IPS-NIHi11 (cell line): ENCODE measurements around the gene NR2F1-AS1.
"Not testable (repeated sequence)": the region's sequence is repeated elsewhere in the genome, so short reads cannot be mapped to it uniquely, and the experiment has no call there.

Experiments used
- DNase-seq: peaks from one replicate; pipeline ENCODE4 v3.0.0; 2012; ENCODE audit warnings: mixed read lengths, low spot score

NR2F1-AS1 gene

DNA sequence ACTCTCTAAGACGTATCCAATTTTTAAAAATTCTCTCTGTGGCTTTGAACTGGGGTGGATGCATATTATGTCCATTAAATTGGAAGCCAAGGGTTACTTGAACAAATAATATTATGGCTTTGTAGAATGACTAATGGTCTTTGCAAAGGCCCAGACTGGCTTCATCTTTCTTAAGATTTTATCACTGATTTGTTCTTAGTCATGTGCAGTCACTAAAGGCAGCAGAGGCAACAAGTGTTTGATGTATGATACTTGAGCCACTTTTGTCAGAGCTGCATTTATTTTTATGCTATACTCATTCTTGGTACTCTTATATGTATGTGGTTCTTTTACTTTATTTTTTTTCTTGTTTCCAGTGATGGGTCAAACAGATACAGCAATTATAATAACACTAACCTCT lies 152.2 kb downstream of the NR2F1-AS1 start:
- no peak for DNase-seq

DNA sequence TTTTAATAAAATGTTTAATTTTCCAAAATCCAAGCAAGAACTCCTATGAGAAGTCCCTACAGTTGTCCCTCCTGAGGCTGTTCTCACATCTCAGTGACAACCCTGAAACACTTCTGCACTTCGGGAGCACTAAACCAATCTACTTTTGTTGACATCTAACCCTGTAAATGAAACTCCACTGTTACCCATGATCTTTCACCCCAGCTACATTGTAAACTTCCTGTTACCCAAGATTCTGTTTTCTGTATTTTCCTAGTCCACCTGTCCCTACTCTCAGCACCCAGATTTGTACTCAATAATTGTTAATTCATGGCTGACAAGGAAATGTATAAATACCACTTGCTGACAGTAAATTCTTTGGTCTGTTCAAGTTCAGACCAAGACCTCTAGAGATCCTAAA lies 153.7 kb downstream of the NR2F1-AS1 start:
- no peak for DNase-seq

DNA sequence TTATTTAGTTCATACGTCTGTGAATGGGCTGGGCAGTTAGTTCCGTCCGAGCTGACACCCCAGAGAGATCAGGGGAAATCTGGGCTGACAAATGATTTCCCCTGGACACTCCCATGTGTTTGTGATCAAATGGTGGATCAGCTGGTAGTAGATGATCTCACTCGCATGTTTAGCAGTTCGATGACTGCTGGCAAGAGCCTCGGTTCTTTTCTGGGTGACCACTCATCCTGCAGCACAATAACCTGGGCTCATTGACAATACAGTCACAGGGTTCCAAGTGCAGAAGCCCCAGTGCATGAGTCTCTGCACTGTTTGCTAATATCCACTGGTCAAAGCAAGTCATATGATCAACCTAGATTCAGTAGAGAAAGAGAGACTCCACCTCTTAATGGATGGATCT lies 155.9 kb downstream of the NR2F1-AS1 start:
- no peak for DNase-seq

DNA sequence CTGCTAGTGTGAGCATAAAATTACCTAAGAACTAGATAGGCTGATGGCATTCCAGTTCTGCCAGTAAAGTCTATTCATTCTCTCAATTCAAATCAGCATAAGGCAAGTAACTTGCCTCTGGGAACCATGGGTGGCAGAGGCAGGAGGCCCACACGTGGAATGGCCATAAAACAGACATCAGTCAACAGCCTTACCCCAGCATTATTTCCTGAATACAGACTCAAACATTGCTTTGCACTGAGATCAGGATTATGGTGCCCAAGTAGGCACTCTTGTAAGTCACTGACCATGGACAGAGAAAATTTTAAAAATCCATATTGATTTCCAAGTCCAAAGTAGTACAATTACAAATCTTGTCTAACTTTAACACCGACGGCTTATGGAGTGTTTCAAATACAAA lies 157.7 kb downstream of the NR2F1-AS1 start:
- DNase-seq = no peak

DNA sequence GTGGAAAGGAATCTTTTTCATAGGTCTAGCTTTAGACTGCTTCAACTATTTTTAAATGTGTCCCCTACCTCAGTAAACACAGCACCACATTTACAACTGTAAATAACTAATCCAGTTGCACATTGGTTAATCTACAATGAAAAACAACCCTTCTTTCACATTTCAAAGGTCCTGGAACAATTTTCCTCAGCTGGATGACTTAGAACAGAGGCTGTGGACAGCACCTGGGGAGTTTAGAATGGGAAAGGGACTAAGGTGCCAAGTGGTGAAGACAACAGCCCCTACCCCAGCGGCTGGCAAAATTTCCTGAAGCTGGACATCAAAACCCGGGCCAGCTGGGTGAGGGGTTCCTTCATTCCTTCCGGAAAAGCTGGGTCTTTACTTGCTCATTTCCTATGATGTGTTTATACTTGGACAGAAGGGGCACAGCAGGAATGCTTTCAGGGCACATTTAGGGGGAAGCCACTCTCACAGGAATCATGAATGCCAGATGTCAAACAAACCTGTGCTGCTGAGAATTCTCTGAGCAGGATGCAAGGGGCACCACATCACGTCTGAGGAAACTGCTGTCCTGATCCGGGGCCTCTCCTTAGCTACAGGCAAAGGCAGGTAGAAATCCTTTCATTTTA lies 158.3 kb downstream of the NR2F1-AS1 start:
- no peak for DNase-seq

DNA sequence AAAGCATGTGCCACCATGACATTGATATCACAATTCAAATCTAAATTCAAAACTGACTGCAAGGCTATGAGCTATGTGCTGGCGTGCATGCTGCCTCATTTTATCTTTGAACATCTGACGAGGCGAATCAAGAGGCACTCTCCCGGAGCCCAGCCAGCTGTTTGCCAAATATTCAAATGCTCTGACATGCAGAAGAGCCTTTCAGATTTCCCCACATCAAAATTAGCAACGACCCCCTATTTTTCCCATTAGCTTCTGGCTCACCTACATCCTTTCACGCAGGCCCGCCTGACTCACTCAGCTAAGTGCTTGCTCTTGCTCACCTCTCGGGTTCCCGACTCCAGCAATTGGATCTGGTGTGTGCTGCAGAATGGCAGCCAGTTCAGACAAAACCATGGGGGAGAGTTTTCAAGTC lies 159.0 kb downstream of the NR2F1-AS1 start:
- DNase-seq = no peak

DNA sequence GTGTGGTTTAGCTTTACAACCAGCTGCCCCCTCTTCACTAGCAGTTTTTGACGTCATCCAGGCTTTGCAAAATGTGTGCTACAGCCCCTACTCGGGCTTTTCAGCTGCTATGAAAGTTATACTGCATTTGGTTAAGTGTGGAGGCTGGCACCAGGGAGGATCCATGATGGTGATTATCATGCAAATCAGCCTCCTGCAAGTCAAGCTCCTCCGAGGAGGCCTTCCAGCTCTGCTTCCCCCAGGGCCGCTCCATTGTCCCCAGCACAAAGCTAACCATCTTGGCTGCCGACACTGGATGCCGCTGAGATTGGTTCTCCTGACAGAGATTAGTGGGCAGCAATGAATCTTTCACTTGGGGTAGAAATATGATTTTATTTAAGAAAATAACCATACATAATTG lies 159.6 kb downstream of the NR2F1-AS1 start:
- peak; percentile 69 for DNase-seq

DNA sequence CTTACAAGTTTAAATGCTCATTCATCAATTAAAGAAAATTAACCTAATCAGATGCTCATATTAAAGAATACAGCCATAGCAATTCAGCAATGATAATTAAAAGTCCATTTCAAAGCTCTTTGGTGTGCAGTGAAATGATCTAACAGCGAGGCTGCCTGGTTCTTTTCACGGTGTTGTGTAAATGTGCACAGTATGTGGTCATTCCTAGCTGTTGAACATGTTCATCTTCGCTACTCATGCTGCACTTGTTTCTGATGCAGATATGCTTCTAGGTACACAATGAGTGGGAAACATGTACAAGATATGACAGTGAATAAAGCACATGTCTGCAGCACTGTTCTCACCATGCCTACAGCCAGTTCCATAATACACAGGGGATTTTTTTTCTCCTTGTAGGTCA lies 163.5 kb downstream of the NR2F1-AS1 start:
- DNase-seq = no peak

DNA sequence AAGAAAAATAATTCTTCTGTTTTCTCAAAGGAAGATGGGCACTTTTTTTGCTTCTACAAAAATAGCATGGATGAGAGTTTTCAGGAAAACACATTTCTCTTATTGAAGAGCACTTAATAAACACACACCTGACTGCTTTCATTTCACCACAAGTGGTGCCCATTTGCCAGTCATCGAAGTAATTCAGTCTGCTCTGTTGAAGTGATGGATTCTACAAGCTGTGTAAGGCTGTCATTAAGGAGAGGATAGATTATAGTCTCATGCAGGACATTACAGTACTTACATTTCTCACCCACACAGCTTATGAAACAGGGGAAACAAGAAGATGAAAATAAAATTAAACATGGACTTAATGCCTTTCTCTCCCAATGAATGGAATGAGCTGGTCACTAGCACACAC lies 165.2 kb downstream of the NR2F1-AS1 start:
- no peak for DNase-seq

DNA sequence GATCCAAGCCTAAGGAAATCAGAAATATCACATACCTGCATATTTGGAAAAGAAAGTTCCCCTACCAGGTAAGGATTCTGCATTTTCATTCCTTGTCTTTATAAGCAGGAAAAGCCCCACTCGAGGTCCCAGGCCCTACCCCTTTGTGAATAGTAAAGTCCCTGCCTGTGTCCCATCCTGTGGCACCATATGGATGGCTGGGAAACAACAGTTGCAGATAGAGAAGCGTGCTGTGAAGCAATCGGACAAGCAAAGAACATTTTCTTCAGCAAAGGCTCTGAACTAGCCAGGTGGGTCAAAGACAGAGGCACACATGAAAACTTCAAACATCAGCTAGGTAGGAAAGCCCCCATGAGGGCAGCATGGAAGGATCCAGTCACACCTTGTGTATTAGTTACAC lies 169.3 kb downstream of the NR2F1-AS1 start:
- no peak for DNase-seq

DNA sequence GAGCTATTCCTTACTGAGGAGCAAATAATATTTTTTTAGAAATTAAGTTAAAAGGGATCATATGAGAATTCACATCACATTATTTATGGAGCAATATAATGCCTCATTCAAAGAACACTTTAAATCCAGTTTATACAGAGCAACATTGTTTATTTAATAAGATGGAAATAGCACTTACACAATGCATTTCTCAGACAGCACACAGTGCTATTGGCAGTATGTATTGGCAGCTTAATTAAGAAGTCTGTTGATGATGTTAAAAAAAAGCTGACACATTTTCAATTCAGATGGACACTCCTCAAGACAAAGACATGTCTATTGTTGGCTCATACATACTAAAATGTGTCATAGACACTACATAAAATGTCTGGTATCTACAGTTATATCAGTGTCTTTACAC lies 171.3 kb downstream of the NR2F1-AS1 start:
- DNase-seq = no peak

DNA sequence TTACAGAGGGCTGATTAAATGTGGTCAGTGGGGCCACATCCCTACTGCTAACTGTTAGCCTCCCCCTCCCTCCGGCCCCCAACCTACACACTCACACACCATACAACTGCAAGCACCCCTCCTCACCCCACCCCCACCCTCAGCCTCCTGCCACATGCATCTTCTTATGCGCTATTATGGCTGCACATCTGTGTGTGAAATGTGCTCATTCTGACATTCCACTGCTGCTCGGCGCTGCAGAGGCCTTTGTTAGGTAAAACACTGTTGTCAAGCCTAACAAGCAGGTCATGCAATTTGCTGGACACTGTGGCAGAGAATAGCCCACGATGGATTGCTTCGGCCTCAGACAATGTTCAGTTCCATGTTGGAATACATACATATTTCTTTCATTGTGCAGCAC lies 173.6 kb downstream of the NR2F1-AS1 start:
- DNase-seq = no peak

DNA sequence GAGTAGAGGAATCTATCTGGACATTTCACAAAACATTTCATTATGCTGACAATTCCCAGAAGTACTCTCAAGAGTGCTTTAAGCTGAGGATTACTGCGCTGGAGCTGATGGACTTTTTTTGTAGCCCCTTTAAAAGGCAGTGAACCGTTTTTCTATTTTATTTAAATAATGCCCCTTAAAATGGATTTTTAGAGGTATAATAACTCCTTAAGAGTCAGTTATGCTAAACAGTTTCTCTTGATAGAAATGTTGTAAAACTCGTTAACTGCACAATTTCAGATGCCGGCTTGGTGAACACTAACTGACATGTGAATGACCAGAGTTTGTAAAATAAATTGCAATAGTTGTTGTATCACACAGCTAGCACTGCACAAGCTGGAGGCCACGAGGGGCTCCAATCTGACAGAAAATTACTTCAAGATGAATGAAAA lies 174.0 kb downstream of the NR2F1-AS1 start:
- no peak for DNase-seq

DNA sequence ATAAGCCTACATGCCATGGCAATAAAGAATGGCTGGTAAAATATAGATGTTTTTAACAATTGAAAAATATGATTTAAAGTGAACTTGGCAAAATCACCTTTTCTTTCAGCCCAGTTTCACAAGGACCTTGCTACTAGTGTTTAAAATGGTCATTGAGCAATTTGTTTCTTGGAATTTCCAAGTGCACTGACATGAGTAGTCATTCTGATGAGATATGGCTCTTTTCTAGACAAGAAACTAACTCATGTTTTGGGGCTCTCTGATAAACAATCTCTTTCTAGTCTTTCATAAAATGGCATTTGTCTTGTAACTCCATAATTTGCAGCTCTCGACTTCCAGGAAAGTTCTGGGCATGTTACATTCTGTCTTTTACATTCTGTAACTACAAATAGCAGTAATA lies 176.8 kb downstream of the NR2F1-AS1 start:
- DNase-seq = no peak

DNA sequence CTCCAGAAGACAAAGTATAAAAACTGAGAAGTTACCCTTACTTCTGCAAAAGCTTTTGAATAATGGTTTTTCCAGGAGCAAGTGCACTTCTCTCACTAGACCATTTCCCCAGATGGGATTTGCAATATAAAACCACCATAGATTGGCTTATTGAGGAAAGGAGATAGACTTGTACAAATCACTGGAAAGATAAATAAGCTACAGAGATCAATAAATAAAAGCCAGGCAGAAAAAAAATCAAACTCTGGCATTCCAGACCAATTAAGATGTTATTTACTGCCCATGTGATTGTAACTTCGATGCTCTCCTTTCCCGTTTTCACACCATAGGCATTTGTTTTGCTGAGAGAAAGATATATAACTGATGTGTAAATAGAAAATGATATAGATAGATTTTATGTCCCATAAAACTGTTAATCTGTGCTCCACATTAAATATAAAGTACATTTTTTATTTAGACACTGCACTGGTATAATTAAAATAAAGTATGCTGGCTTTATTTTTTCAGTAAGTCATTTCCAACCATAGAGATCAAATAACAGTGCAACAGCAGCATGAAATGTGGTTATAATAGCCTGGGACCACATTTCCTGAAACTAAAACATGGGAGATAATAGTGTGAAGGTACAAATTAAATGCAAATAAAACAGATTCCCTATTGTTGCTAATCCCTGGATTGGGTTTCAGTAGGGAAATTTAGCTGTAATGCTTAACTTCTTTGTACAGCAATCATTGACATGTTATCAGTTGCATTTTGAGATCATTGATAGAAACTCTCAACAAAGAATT lies 177.7 kb downstream of the NR2F1-AS1 start:
- DNase-seq = no peak

DNA sequence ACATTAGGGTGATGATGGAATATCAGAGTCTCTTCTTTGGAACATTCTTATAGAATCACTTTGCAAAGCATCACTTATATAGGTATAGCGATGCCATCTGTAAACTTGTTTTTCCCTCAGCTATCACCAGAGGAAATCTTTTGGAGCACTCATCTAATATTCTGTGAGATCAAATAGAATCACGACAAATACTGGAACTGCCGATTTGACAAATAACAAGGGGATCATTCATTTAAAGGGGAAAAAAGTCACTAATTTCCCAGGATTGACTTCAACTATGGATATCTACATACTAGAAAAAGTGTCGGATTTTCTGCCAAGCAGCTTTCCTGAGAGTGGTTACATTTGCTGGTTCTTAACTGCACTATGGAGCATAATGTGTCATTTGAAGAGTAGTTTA lies 178.6 kb downstream of the NR2F1-AS1 start:
- DNase-seq = no peak

DNA sequence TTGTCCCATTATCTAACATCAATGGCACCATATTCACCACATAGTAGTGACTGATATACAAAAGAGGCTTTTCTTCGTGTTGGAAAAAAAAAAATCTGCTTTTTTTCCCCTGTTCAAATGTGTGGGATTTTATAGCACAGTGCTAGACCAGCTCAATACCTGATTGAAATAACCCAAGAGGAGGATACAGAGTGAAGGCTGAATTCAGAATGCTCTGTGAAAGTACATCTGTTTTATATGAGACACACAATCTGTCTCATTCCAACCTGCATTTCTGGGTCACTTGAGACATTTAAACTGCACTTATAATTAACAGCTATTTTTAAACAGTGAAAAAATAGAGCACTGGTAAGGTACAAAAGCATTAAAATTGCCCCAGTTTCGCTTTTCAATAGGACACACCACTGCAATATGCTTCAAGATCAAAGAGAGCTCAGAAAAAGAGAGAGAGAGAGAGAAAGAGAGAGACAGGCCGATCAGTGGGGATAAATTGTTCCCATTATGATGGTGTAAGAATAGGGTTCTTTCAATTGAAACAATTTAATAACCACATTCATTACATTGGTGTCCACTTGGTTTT lies 179.3 kb downstream of the NR2F1-AS1 start:
- DNase-seq = no peak

DNA sequence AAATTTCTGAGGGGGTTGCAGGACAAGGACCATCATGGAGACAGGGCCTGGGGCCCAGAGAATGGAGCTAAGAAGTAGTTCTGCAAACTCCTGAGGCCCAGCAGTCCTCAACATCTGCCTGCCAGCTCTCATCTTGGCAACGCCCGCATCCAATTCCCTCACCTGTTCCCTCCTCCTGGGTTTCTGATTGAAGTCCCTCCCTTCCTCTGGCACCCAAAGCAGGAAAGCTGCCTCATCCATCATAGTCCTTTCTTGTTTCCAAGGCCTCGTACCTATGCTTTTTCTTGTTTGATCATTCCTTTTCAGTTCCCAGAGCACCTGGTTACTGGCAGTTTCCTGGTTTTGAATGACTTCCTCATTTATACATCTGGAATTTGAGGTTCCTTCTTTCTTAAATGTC lies 181.3 kb downstream of the NR2F1-AS1 start:
- no peak for DNase-seq

DNA sequence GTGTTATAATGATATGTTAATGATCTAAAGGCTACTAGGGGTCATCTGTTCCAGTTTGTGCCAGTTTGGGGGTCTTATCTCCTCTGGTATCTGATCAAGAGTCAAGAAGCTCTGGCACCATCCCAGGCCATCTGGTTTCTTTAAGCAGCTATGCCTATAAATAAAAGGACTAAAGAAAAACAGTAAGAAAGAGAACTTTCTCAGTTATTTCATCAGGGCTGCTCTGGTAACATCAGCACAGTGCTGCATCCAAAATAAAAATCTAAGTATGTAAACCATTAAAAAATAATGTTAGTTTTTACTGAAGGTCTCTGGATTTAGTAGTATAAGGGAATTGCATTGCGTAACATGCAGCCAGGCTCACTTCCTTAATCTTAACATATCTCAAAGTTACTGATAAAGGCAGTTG lies 185.0 kb downstream of the NR2F1-AS1 start:
- DNase-seq = no peak

DNA sequence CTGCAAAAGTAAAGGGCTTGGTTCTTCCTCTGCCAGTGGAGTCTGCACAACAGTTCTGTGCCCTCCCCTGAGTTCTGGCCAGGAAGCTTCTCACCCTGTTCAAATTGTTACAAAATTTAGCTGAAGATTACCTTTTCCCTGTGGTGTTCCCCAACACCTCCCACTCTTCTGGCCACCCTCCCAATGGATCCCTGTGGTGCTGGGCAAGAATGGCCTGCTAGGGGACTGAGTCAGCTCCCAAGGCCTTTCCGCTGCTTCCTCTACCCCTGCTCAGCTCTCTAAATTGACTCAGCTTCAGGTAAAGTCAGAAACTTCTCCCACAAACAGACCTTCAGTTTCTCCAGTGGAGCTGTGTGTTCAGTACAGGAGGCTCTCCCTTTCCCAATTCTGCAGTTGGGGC lies 186.0 kb downstream of the NR2F1-AS1 start:
- no peak for DNase-seq

DNA sequence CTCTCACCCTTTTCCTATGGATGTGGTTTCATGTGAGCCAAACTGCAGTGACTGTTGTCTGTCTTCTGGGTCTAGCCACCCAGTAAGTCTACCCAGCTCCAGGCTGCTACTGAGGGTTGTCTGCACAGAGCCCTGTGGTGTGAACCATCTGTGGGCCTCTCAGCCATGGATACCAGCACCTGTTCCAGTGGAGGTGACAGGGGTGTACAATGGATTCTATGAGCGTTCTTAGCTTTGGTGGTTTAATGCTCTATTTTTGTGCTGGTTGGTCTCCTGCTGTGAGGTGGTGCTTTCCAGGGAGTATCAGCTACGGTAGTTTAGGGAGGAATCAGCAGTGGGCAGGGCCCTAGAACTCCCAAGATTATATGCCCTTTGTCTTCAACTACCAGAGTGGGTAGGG lies 186.7 kb downstream of the NR2F1-AS1 start:
- DNase-seq = no peak

DNA sequence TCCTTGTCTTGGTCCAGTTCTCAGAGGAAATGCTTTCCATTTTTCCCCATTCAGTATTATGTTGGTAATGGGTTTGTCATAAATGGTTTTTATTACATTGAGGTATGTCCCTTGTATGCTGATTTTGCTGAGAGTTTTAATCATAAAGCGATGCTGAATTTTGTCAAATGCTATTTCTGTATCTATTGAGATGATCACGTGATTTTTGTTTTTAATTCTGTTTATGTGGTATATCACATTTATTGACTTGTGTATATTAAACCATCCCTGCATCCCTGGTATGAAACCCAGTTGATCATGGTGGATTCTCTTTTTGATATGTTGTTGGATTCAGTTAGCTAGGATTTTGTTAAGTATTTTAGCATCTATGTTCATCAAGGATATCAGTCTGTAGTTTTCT lies 189.8 kb downstream of the NR2F1-AS1 start:
- not testable (repeated sequence) for DNase-seq

DNA sequence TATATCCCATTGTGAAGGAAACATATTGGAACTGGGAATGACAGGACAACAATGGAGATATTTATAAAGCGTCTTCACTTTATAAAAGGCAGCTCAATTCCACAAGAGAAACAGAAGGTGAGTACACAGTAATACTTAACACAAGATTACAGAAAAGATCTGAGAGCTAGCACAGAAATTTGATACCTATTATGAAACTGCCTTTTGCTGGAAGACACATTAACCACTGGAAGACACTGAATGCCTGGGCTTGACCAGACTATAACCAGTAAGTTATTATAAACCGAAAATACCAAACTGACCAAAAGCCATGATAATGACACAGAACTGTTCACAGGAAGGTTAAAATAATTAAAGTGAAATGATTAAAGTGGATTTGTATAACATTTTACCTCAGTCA lies 195.4 kb downstream of the NR2F1-AS1 start:
- DNase-seq = no peak

DNA sequence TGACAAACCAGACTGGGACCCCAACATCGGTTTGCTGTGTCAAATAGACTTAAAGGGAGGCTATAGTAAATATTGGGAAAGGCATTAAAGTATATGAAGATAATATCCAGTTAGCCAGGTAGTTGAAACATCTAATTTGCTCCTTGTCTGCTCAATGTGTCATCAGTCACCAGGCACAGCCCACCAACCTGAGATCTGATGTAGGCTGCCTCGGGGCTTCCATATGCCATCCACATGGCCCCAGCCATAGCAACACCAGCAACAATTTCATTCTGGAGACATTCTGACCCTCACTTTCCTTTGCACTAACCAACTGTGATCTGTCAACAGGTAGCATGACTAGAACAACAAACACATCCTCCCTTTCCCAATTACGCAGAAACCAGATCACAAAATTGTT lies 196.0 kb downstream of the NR2F1-AS1 start:
- no peak for DNase-seq
